Measurements from ENCODE around the gene C2orf81. TPM values are rescaled to one million over a fixed set of nuclear protein-coding genes. Genes with fewer than 3 reads are reported as not detected.

Gene C2orf81
- total and polyA plus RNA-seq, 2 of the 4 experiments (the other 2 are of a cell fraction), result 0.18 to 0.74 TPM

- H3K4me1 ChIP-seq (ENCODE audit: control insufficient read depth, insufficient read depth, low read length), result peaks cover 24% of the 10 kb centered on the region
- dilution Hi-C loops (cut with HindIII; ENCODE audit: low sequenced_read_pairs, unreplicated experiment), result no loop called here
- H3K4me2 ChIP-seq (ENCODE audit: low read depth, low read length), result no peak overlapping the region; the same call in 1 of the 2 replicates
These were observed 37.4 kb downstream of the C2orf81 start for GRCh38 chr2:74384051-74384450.

More at GRCh38 chr2:74384051-74384450, 37.4 kb downstream of the C2orf81 start:
- Histone ChIP-seq H3K36me3 (ENCODE audit: control insufficient read depth, insufficient read depth, low read length) (peaks cover 6% of the 10 kb centered on the region), H4K5ac (ENCODE audit: low read depth, low read length) (no peak overlapping the region), H3K9me1 (ENCODE audit: insufficient read depth, low read length) (peaks cover 35% of the 10 kb centered on the region), H3K18ac (ENCODE audit: low read depth, low read length) (no peak overlapping the region), H3K4ac (ENCODE audit: low read depth, low read length) (peak overlapping the region; percentile 55; the same call in 1 of the 2 replicates), H2BK15ac (ENCODE audit: low read depth, low read length) (no peak overlapping the region), H4K91ac (ENCODE audit: insufficient read depth, low read depth, low read length) (no peak overlapping the region), H3K9ac (ENCODE audit: low read depth, low read length) (no peak overlapping the region), H4K8ac (ENCODE audit: low read depth in 2 of 2, low read length in 2 of 2) (peak overlapping the region in 1 of 2 experiments; percentile 43; a peak in 1 of 4 replicates), H3K79me1 (ENCODE audit: low read depth in 1 of 2, low read length in 2 of 2) (peaks cover 22 to 95% of the 10 kb centered on the region in 2 experiments), H2BK5ac (ENCODE audit: low read depth, low read length, poor library complexity, severe bottlenecking) (peak overlapping the region; percentile 11), H2AK9ac (replicated peaks; ENCODE audit: low read depth, low read length, poor library complexity) (no peak overlapping the region), H3K56ac (ENCODE audit: extremely low read depth, insufficient read depth, low read length) (no peak overlapping the region), H3K4me3 (ENCODE audit: insufficient read depth, low read depth, low read length) (no peak overlapping the region), H2BK20ac (ENCODE audit: low read depth, low read length) (0 out of 2 replicates have a peak overlapping the region, but pooled peaks have one; percentile 49), H4K20me1 (ENCODE audit: insufficient read depth, low read length) (peaks cover 49% of the 10 kb centered on the region), H2AFZ (replicated peaks; ENCODE audit: low read length, poor library complexity) (no peak overlapping the region), H3K14ac (replicated peaks; ENCODE audit: low read depth, low read length) (no peak overlapping the region), H2AK5ac (ENCODE audit: low read depth, low read length) (no peak overlapping the region), H2BK120ac (ENCODE audit: low read depth, low read length) (no peak overlapping the region), H3K23ac (ENCODE audit: low read depth, low read length) (no peak overlapping the region), H3K9me3 (ENCODE audit: control insufficient read depth, insufficient read depth, low read length) (no peaks in the 10 kb centered on the region), H3K27ac (ENCODE audit: insufficient read depth, low read length) (peak overlapping the region; percentile 27; the same call in 1 of the 2 replicates), H3K27me3 (ENCODE audit: control insufficient read depth, insufficient read depth, low read length) (no peaks in the 10 kb centered on the region)
- CTCF ChIA-PET, result no interaction called here
- POLR2A ChIA-PET (ENCODE audit: unreplicated experiment), result no interaction called here
- in situ Hi-C loops (cut with MboI; ENCODE audit: low sequenced_read_pairs), result no loop called here
- no peak; the same call in 1 of the 2 replicates for ATAC-seq (ENCODE audit: low read depth)
- no TSS peak for BruUV-seq (replicated peaks)
- WGBS, 2 experiments (ENCODE audit: extremely low coverage in 2 of 2, insufficient read length in 1 of 2), result no CpG with 5 or more reads among the region's 3 CpGs
- no peak for TF ChIP-seq BHLHE40 (IDR thresholded peaks at IDR 0.05; ENCODE audit: low read depth, low read length)
- no peak for TF ChIP-seq MAZ (IDR thresholded peaks at IDR 0.05; ENCODE audit: borderline replicate concordance, low read depth, low read length)
- peak; percentile 36 for DNase-seq
- intact Hi-C loops (cut with micrococcal nuclease), result no loop called here

Measured in IMR-90 (cell line).